T47D (cell line): Measurements from ENCODE around the gene TBXT.
"Not testable (repeated sequence)": the region's sequence is repeated elsewhere in the genome, so short reads cannot be mapped to it uniquely, and the experiment has no call there.

Experiments used
- DNase-seq, 2 experiments: peaks; one replicate each; pipeline versions ENCODE4 v3.0.0 to v3.0.0-alpha.2; 2011 to 2012; ENCODE audit warnings: low read depth in 1 of 2, low spot score in 1 of 2
- JUND ChIP-seq: IDR thresholded peaks from 2 replicates; pipeline ENCODE4 v1.6.1; 2012; ENCODE audit warnings: low read depth
- in situ Hi-C: cut with HindIII; loops from 2 replicates; pipeline ENCODE4 v1.10.0; 2016; ENCODE audit warnings: low sequenced_read_pairs, low pct_unique_long_range_greater_than_20kb

The TBXT gene

GRCh38 chr6:166167258-166167731 lies 356 bp downstream of the TBXT start:
- no peak for TF ChIP-seq JUND
- in situ Hi-C loops, result no loop called here
- DNase-seq, result no peak

DNA sequence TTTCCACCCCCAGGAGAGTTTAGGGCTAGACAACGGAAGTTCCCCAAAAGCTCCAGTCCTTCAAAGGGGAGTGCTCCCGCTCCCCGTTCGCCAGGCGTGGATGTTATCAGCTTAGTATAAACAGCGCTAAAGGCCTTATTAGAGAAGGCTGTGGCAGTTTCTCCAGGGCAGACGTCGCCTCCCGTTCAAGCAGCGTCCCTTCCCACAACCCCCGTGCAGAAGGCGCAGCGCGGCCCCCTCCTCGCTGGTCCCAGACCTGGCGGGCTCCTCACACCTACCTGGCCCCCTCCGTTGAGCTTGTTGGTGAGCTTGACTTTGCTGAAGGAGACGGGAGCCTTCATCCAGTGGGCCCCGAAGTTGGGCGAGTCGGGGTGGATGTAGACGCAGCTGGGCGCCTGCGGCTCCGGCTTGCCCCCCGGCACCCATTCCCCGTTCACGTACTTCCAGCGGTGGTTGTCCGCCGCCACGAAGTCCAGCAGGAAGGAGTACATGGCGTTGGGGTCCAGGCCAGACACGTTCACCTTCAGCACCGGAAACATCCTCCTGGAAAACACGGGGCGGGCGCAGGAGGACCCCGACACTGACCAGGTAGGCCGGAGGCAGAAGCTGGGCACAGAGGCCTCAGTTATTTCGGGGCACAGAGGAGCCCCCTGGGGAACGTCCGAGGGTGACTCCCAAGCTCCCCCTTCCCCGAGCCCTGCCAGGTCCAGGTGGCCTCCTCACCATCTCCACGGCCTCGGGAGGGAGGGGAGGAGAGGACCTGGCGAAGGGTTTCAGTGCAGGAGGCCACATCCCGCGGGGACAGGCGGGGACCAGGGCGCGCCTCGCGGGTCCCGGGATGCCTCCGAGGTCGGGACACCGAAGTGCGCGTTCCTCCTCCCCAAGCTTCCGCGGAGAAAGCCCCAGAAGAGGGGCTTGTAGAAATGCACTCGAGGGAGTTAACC lies 1.1 kb downstream of the TBXT start:
- DNase-seq, result no peak
- no peak for TF ChIP-seq JUND
- in situ Hi-C loops, result no loop called here

DNA sequence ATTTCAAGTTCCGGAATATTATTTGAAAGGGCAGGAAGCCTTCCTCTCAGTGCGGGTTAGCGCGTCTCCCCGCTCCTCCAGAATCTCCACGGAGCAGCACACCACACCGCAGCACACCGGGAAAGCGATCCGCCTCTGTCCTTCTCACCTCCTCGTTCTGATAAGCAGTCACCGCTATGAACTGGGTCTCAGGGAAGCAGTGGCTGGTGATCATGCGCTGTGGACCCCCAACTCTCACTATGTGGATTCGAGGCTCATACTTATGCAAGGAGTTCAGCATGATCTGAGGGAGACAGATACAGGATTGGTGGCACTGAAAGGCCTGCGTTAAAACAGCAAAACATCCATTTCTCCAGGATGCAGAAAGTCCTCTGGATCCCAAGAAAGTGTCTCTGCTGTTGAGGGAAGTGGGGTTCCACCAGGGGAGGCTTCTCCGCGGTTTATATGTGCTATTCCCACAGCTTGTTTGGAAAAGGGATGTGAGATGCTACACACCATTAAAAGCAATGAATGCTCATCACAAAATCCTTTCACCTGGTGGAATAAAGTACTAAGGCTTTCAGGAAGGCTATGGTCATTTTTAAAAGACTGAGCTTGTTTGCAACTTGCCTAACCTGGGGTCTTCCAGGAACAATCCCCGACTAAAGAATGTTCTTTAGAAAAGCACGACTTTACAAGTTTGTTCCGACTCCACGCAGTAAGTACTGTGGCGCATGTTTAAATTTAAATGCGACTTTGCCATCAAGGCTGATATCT lies 1.9 kb downstream of the TBXT start:
- no peak for DNase-seq
- no peak for TF ChIP-seq JUND
- in situ Hi-C loops, result no loop called here

GRCh38 chr6:166162599-166163342 lies 4.9 kb downstream of the TBXT start:
- TF ChIP-seq JUND, result no peak
- in situ Hi-C loops, result no loop called here

GRCh38 chr6:166157930-166158617 lies 9.6 kb downstream of the TBXT start:
- DNase-seq, result no peak
- TF ChIP-seq JUND, result no peak
- in situ Hi-C loops, result no loop called here

More at GRCh38 chr6:166162599-166163342, 4.9 kb downstream of the TBXT start:
- no peak for DNase-seq

GRCh38 chr6:166156942-166157341 lies 10.7 kb downstream of the TBXT start:
- TF ChIP-seq JUND, result no peak
- peak; percentile 37 to 41 for DNase-seq
- in situ Hi-C loops, result no loop called here

GRCh38 chr6:166153966-166154365 lies 13.7 kb downstream of the TBXT start:
- no peak for TF ChIP-seq JUND
- in situ Hi-C loops, result no loop called here
- DNase-seq, result no peak

- in situ Hi-C loops, result no loop called here
- TF ChIP-seq JUND, result no peak
- no peak for DNase-seq
These were observed 15.0 kb downstream of the TBXT start for GRCh38 chr6:166152660-166153059.

- no peak for DNase-seq
- no peak for TF ChIP-seq JUND
- in situ Hi-C loops, result no loop called here
These were observed 15.9 kb downstream of the TBXT start for GRCh38 chr6:166151798-166152197.

DNA sequence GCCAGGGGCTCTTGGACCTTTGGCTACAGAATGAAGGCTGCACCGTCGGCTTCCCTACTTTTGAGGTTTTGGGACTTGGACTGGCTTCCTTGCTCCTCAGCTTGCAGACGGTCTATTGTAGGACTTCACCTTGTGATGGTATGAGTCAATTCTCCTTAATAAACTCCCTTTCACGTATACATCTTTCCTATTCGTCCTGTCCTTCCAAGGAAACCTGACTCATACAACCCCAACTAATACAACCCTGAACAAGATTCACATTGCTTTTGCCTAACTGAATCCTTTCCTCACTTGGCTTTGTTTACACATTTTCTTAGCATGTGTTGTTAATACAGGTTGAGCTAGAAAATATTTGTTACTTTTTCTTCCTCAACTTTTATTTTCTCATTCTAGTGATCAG lies 21.9 kb downstream of the TBXT start:
- in situ Hi-C loops, result no loop called here
- no peak for TF ChIP-seq JUND
- DNase-seq, result no peak

GRCh38 chr6:166143011-166143410 lies 24.6 kb downstream of the TBXT start:
- in situ Hi-C loops, result no loop called here
- no peak for DNase-seq
- no peak for TF ChIP-seq JUND

DNA sequence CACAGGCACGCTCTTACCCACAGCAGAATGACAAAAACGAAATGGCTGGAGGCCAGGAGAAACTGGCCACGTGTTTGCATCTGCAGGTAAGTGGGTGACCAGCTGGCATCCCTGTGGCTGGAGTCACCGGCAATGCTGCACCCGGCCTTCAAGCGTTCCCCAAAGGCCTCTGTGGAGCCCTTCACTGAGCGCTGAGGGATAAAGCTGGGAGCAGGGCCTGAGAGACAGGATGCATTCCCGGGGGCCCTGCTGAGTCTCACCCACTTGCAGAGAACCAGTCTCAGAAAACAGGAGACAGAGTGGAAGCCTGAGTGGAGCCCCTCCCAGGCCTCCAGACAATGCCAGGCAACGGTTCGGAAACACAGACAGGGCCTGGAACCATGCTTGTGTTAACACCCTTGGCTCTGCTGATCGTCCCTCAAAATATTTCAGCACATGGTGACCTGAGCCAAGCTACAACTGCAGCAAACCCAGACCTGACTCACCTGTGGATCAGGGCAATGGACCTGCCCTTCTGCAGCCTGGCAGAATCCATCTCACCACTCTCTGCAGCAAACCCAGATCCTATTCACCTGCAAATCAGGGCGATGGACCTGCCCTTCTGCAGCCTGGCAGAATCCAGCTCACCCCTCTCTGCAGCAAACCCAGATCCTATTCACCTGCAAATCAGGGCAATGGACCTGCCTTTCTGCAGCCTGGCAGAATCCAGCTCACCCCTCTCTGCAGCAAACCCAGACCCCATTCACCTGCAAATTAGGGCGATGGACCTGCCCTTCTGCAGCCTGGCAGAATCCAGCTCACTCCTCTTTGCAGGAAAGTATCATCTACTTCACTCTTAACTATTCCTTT lies 39.8 kb downstream of the TBXT start:
- TF ChIP-seq JUND, result no peak
- in situ Hi-C loops, result no loop called here
- DNase-seq, result no peak

GRCh38 chr6:166123115-166123514 lies 44.5 kb downstream of the TBXT start:
- in situ Hi-C loops, DNase-seq: not testable (repeated sequence)
